Endothelial cell of umbilical vein (primary cell): ENCODE results near the gene ERICH6B.

Source experiments
- EZH2 ChIP-seq: IDR thresholded peaks from 2 replicates; pipeline ENCODE4 v1.6.1; 2012; ENCODE audit warnings: borderline replicate concordance, low read depth, mild to moderate bottlenecking, moderate library complexity, low read length, inconsistent platforms; ENCODE audit not compliant: severe bottlenecking
- FOS ChIP-seq: IDR thresholded peaks from 2 replicates; pipeline ENCODE4 v1.6.1; 2011; ENCODE audit warnings: mild to moderate bottlenecking, low read length, moderate library complexity, borderline replicate concordance; ENCODE audit not compliant: insufficient read depth
- GATA2 ChIP-seq: IDR thresholded peaks from 2 replicates; pipeline ENCODE4 v1.7.0; 2011; ENCODE audit warnings: low read depth, mild to moderate bottlenecking, moderate library complexity, mixed read lengths, low read length; ENCODE audit not compliant: insufficient read length, insufficient read depth
- JUN ChIP-seq: IDR thresholded peaks from 2 replicates; pipeline ENCODE4 v1.6.1; 2011; ENCODE audit warnings: borderline replicate concordance, low read depth; ENCODE audit not compliant: insufficient read length, insufficient read depth
- MYC ChIP-seq: IDR thresholded peaks from one replicate; pipeline ENCODE4 v1.6.1; 2011; ENCODE audit warnings: mild to moderate bottlenecking, low read depth, low read length
- POLR2A ChIP-seq: IDR thresholded peaks from 2 replicates; pipeline ENCODE4 v1.6.1; 2012; ENCODE audit warnings: low read depth, mild to moderate bottlenecking, control low read depth, low read length
- POLR2AphosphoS5 ChIP-seq: IDR thresholded peaks from 2 replicates; pipeline ENCODE4 v1.6.1; 2012; ENCODE audit warnings: low read depth, mild to moderate bottlenecking, control low read depth, low read length, moderate library complexity; ENCODE audit not compliant: insufficient read depth
- TF ChIP-seq, protein P1 (sequence below), 2 donors: IDR thresholded peaks; 1 replicate in 1 of 2; 2 replicates in 1 of 2; pipeline ENCODE4 v1.5.1; 2011; ENCODE audit warnings: low read length in 2 of 2, mild to moderate bottlenecking in 2 of 2, moderate library complexity in 2 of 2, control low read depth in 1 of 2, inconsistent platforms in 1 of 2, low read depth in 1 of 2; ENCODE audit not compliant: insufficient read depth in 1 of 2; ENCODE audit errors: extremely low read depth in 1 of 2
- TF ChIP-seq, protein P2 (sequence below): IDR thresholded peaks from 2 replicates; pipeline ENCODE4 v1.6.1; 2011; ENCODE audit not compliant: insufficient read depth, insufficient read length

DNA sequence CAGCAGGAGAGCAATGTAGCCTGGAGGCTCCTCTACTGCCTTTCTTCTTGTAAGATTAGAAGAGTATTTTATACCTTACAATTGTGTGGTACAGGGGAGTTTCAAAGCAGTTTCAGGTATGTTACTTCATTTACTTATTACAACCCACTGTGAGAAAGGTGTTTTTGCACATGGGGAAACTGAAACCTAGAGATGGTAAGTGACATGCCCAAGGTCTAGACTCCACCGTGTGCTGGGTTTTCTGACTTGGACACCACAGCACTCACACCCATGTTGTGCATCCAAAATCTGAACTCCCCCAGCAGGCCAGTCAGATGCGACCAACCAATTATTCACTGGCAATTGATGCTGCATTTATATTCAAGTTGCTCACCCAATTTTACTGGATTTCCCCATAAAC, 22.8 kb downstream of the ERICH6B start:
- TF ChIP-seq POLR2A: no peak
- TF ChIP-seq, protein P1, sequence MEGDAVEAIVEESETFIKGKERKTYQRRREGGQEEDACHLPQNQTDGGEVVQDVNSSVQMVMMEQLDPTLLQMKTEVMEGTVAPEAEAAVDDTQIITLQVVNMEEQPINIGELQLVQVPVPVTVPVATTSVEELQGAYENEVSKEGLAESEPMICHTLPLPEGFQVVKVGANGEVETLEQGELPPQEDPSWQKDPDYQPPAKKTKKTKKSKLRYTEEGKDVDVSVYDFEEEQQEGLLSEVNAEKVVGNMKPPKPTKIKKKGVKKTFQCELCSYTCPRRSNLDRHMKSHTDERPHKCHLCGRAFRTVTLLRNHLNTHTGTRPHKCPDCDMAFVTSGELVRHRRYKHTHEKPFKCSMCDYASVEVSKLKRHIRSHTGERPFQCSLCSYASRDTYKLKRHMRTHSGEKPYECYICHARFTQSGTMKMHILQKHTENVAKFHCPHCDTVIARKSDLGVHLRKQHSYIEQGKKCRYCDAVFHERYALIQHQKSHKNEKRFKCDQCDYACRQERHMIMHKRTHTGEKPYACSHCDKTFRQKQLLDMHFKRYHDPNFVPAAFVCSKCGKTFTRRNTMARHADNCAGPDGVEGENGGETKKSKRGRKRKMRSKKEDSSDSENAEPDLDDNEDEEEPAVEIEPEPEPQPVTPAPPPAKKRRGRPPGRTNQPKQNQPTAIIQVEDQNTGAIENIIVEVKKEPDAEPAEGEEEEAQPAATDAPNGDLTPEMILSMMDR (IDR thresholded peaks at IDR 0.05; ENCODE audit: extremely low read depth in 1 of 2, insufficient read depth in 1 of 2, low read depth in 1 of 2, low read length in 2 of 2): no peak
- no peak for TF ChIP-seq FOS
- no peak for TF ChIP-seq GATA2
- no peak for TF ChIP-seq JUN
- TF ChIP-seq EZH2: no peak
- no peak for TF ChIP-seq POLR2AphosphoS5
- TF ChIP-seq, protein P2, sequence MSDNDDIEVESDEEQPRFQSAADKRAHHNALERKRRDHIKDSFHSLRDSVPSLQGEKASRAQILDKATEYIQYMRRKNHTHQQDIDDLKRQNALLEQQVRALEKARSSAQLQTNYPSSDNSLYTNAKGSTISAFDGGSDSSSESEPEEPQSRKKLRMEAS: no peak
- TF ChIP-seq MYC: no peak
